ENCODE data around the gene ELK4.
A peak's percentile ranks its signal among the peaks of the same experiment; 100 is the strongest.

Gene ELK4, protein sequence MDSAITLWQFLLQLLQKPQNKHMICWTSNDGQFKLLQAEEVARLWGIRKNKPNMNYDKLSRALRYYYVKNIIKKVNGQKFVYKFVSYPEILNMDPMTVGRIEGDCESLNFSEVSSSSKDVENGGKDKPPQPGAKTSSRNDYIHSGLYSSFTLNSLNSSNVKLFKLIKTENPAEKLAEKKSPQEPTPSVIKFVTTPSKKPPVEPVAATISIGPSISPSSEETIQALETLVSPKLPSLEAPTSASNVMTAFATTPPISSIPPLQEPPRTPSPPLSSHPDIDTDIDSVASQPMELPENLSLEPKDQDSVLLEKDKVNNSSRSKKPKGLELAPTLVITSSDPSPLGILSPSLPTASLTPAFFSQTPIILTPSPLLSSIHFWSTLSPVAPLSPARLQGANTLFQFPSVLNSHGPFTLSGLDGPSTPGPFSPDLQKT

DNA sequence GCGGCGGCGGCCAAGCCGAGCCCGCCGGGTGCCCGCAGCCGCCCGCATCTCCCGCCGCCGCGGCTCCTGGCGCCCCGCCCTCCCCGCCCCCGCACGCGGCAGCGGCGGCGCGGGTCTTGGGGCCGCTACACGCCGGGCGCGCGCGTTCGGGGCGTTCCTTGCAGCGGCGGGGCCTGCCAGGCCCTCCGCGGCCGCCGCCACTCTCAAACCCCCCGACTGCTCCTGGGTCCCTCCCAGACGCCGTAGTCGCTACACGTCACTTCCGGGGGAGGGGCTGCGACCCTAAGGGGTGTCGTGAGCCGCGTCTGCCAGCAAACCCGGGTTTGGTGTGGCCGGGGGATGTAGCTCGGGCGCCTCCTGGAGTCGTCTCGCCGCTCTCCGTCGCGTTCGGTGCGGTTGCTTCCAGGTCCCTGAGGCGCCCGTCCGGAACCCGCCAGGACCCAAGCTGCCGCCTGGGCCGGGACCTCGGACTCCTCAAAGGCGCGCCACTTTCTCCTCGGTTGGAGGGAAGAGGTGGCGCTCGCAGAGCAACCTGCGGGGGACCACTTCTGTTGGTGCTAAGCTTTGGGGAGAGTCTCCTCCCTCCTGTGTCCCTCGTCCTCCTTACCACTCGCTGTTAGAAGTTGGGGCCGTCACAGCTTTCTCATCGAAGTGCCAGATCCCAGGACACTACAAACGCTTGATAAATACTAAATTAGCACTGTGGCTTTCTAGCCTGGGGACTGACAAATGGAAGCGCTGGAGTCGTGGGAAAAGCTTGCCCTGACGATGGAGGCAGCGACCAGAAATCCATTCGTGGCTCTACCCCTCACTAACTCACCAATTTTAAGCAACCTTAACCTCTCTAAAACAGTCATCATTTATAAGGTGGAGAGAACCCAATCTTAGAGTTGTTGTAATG is at the start of gene ELK4:
Gene ELK4, minus strand, starts transcription at position 244 of the 901 bp plus-strand sequence. CDS start 8,129 bp downstream, outside the sequence.
- DNase-seq = peak; percentile 100

DNA sequence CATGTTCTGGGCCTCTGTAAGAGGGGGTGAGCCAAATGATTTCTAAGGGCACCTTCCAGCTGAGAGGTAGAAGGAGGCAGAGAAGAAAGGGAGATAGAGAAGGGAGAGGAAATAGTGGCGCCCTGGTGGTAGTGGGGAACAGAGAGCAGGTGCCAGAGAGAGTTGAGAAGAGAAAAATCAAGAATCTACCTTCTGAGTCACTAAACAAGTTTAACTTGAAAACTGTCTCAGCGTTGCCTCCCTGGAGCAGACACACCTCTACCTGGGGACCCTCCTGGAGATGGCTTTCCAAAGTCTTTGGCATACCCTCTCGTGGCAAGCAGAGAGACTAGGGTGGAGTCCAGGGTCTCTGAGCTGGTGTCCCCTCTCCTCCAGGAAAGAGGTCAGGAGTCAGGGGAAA is 49.6 kb upstream of the ELK4 start:
- no peak for DNase-seq

DNA sequence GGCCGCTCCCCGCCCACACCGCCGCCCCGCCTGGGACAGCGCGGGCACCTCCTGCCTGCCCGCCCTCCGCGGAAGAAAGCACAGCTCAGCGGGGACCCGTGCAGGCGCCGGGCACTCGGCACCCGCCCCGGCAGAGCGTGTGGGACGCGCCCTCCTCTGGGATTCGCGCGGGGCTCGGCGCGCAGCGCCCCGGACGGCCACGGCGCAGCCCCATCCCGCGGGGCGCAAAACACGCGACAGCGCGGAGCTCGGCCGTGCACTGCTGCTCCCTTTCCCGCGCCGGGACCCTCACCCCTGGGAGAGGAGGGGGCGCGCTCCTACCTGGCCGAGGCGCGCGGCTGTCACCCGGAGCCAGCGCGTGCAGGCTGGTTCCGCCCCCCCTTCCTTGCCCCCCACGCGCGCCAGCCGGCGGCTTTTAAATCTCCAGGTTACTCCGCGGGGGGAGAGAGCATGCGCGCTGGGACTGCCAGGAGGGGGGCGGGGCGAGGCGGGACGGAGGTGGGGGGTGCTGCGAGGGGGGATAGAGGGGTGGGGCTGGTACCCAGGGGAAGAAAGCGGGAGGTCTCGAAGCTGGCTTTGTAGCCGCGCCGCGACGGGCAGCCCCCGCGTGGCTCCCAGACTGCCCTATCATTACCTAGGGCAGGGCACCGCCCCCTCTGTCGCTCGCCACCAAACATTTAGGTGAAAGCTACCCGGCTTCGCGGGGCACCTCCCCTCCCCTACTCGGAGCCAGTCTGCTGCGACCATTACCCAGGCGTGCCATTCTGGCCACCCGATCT is 48.5 kb upstream of the ELK4 start, which contains the start of gene SLC45A3:
Gene SLC45A3, minus strand, starts transcription at position 437 of the 779 bp plus-strand sequence. CDS start 15,853 bp downstream, outside the sequence.
- peak; percentile 56 to 57 for DNase-seq

DNA sequence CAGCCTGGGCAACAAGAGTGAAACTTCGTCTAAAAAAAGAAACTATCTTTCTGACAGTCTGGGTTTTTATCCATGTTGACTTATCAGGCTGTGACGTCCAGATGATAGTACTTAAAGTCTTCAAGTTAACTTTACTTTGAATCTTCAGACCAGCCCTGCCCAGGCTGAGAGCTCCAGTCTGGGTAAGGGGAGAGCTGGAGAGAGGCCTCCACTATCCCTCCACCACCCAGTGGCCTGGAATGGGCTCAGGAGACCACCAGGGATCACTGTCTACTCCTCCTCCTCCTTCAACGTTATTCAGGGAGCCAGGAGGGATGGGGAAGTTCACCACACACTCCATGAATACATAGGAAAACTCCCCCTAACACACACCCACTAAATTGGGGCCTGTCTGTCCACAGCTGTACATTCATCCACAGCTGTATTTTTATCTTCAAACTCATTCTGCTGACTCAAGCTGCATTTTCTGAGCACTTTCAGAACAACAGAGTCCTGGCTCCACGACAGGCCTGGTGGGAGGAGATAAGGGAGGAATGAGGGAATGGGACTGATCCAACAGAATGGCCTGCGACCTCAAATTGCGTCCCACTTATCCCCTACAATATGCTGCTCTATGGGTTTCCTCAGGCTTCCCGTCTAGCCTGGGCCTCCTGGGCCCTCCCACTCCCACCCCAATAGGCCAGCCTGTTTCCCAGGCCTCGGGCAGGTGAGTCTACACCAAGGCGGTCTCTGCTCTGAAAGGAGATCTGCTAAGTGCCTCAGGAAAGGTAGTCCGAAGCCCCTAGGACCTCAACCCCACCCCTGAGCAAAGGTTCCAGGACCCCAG is 46.7 kb upstream of the ELK4 start:
- no peak for DNase-seq

DNA sequence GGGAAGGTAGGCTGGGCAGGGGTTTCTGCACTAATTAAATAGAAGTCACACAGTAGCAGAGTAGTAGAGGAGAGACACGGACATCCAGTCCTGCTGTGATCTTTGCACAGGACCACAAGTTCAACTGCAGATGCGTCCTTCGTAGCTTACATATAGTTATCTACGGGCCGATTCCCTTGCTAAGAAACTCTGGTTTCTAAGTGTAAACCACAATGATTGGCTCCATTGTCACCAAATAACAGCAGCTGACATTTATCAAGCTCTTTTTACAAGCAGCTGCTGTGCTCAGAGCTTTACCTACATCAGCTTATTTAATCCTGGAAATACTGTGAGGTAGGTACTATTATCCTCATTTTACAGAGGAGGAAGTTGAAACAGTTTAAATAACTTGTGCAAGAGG is 45.4 kb upstream of the ELK4 start:
- DNase-seq = no peak

DNA sequence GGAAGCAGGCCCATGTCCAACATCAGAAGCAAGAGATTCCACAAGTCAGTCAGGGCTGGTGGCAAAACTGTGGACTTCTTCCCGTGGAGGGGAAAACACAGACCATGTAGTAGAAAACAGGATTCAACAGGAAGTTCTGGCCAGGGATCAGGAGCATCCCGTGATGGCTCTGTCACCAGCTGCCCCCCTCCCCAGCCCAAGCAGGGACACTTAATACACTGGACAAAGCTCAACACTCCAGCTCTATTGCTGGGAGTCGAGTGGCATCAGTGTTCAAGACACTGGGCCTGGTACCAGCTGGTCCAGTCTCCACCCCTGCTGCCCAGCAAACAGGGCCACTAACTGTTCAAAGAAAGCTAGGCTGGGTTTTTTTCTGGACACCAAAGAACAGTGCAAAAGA is 44.8 kb upstream of the ELK4 start:
- DNase-seq = no peak

DNA sequence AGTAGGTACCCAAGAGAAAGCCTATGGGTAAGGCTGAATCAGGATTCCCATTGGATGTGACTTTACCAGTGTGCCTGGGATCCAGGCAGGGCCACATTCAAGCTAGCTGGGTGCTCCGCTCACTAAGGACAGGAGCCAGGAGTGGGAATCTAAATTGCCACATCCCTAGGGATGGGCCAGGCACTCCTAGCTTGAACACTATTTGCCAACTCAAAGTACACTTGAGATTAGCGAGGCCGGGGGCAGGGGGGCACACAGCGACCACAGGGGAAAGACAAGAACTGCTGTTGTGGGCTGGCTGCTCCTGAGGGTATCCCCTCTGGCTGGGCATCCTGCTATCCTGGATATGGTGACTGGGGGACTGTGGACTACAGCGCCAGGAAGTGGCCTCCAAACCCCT is 44.2 kb upstream of the ELK4 start:
- no peak for DNase-seq

DNA sequence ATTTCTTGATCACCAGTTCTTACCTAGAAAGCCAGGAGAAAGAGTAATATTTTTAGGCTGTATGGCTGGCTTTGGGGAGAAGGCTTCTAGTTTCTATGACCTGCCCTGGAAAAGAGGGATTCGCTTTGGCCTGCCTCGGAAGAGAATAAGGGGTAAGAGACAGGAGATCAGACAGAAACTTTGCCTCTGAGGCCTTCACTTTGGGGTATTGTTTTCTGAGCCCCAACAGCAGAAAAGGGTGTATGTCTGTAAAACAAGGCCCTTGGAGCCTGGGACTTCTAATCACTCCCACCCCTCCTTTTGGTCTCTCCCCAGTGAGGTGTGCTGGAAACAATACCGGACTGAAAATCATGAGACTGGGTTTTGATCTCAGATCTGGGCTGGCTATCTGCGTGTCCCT is 43.4 kb upstream of the ELK4 start:
- no peak for DNase-seq

DNA sequence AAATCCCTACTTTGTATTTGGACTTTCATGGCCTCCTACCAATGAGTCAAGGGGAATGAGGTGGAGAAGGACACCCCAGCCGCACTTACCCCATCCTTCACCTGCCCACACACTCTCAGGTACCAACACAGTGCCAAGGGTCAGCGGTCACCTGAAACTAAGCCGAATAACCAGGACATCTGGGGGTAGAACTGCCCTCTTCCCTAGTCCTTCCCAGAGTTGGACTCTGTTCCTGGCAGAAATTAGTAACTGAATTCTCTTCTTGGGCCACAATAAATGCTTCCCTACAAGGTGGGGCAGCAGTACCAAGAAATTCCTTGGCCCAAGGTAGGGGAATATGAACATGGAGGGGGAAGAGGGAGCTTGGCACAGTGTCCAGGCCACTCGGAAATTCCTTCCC is 41.2 kb upstream of the ELK4 start:
- no peak for DNase-seq

DNA sequence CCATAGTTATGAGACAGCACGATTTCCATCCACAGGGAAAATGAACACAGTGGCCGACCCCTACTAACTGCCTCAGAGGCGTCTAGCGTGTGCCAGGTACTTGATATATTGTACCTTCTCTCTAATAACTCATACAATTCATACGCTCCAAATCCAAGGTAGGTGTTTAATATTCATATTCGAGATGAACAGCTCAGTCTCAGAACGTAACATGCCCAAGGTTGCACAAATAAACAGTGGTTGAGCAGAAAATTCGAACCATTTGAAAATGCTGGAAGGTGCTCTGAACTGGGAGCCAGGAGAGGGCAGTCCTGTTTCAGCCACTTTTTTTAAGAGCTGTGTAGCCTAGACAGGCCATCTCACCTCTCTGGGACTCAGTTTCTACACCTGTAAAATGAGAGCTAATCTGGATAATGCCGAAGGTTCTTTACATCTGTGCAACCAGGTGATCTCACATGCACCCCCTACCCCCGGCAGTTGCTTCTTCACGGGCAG is 40.6 kb upstream of the ELK4 start:
- DNase-seq = no peak

DNA sequence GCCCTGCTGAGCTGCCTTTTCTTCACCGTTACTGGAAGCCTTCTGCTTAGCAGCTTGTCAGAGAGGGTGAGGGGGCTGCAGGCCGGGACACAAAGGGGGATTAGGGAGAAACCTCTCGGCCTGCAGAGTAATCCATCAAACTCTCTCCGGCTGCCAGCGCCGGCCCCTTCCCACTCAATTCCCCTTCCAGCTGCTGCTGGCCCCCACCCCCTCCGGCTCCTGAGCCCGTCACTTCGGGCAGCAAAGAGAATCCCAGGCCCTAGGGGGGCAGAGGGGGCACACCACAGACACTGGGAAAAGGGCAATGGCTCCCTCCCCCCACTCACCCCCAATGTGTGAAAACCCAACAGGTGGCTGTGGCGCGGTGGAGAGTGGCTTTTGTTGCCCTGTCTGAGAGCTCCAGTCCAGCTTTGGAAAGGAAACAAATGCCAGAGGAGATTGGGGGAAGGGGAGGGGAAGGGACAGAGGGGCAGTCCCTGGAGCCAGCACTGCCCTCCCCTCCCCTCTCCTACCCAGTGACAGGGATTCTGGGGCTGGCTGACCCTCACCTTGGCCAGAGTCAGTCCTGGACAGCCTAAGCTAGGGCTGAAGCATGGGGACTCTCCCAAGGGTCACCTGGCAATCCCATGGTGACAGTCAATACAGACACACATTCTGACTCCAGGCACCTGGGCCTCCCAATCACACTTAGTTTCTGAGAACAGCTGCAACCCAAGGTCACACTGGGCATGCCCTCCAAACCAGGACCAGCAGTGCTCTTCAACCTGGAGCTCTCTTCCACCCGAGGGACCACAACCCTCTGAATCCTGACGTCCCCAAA is 39.0 kb upstream of the ELK4 start:
- no peak for DNase-seq

DNA sequence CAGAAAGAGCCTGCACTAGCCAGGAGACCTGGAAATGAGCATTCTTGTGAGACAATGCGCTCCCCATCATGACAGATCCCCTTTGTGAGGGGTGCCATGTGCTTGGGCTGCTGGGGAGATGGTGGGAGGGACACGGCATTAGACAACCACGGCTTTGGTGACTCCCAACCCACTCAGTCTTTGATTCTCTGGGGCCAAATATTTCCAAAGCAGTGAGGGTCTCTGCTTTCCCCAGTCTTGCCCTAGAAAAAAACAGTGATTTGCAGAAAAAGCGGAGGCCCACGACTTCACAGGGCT is 38.3 kb upstream of the ELK4 start:
- DNase-seq = no peak

DNA sequence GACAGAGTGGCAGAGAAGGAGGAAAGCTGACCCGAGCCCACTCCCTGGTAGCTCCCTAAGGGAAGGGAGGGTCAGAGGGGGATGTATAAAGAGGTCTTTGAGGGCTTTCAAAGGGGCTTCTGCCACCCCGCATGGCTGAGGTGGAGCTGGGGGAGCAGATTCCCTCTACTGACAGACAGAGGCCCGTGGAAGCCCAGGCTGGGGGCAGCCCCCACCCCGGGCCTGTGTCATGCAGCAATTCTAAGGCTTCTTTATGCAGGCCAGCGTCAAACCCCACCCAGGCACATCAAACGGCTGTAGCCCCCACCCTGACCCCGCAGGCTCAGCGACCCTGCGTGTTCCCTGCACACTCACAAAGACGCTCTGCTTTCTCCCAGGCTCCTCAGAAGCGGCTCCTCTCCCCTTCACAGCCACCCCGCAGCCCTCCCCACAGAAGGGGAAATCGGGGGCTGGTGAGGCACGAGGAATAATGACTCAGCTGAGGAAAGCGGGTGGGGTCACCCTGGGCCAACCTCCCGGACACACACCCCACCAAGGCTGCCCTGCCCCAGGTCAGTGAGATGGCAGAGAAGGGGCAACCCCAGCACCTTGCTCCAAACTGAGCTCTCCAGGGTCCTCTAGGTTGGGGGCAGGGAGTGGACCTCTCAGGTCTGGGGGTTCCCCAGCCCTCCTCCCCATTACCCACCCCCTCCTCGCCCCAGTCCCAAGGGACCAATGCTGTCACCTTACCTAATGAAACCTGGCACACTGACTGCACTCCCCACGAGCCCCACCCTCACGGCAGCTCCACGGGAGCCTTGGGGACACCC is 37.7 kb upstream of the ELK4 start:
- no peak for DNase-seq

DNA sequence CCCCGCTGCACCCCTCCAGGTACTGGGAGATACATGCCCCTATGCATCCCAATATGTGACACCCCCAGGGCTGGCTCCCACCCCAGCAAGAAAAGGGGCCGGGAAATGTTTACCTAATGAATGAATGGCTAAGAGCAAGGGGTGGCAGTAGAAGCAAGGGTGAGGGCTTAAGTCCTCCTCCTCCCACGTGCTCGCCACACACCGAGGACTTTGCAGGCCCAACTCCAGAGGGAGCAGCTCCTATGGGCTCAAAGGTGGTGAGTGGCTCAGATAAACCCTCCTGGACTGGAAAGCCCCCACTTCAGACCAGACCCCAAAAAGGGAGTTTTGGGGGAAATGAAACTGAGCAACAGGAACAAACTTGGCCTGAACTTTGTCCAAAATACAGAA is 37.1 kb upstream of the ELK4 start:
- no peak for DNase-seq

DNA sequence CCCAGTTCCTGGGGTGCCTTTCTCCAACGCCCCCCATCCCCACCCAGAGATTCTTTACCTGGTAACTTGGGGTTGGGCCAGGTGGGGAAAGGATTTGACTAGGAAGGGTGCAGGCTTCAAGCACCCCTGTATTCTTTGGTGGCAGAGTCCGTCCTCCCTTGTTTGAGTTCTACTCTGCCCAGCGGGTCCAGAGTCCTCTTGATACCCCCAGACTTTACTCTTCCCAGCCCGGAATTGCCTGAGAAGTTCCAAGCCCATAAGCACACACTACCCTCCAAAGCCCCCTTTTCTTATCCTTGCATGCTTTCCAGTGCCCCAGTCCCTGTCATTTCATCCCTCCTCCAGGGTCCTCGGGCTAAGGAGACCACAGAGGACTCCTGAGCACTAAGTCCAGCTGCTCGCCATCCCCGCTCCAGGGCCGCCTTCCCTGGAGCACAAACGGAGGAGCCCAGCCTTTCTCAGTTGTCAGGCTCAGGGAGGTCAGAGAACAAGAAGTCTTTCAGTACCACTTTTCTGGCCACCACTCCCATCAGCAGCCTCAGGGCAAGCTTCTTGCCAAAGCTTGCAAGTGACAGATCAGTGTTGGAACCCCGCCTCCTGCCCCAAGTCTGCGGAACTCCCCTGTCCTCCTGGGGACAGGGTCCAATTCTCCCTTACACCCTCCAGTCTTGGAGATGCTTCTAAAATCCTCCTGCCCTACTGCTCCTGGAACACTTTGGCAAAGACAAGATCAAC is 36.3 kb upstream of the ELK4 start:
- DNase-seq = no peak

DNA sequence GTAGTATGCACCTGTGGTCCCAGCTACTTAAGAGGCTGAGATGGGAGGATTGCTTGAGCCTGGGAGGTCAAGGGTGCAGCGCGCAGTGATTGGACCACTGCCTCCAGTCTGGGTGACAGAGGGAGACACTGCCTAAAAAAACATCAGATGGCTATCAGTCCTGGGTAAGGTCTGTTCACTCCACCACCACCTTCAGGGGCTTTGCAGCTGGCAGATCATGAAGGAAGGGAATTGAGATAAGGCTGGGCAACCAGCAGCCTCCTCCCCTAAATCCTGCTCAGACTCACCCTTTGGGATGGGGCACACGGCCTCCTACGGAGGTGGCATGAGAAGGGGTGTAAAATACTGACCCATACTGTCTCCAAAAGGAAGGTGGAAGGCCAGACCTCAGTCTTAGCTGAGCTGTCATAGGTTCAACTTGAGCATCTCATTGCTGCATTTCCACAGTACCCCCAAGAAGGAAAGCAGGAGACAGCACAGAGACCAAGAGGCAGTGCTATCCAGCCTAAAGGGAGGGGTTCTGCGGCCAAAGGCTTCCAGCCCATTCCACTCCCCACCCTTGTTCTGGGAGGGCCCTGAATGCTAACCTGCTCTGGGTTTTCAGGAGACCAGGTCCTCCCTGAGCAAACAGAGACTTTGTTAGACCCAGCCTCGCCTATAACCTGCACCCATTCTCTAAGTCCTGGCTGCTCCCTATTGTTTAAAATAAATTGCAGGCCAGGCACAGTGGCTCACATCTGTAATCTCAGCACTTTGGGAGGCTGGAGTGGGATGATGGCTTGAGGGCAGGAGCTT is 34.8 kb upstream of the ELK4 start:
- no peak for DNase-seq

DNA sequence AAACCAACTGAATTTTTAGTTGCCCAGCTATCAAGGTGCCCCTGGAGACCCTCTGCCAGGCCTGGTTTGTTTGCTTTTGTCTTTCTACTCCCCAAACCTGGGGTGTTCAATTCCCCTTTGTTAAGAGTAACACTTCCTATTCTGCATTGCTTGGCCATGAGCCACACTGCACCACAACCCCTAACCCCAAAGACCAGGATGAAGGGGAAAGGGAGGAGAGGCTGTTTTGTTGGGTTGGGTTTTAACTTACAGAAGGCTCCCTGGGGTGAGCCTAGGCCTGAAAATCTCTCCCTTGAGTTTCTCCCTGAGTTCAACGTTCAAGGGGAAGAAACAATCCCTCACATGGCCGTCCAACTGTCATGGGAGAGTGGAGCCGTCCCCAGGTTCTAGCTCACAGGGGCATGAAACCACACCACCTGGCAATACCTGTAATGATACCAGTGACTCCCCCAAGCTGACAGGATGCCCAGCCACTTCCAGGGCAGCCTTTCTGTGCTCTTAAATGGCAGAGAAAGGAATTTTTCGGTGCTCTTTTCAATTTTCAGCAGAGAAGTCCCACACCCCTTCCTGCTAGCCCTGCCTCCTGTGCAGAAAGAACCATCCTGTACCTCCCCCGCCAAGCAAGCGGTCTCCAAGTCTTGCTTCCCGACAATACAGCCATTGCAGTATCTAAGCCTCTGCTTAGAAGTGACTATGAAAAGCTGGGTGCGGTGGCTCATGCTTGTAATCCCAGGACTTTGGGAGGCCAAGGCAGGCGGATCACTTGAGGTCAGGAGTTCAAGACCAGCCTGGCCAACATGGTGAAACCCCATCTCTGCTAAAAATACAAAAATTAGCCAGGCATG is 33.6 kb upstream of the ELK4 start:
- DNase-seq = no peak

Data from stimulated activated CD4-positive, alpha-beta T cell treated with anti-CD3 and anti-CD28 coated beads, Interleukin-2, amount 100 ng/mL, for 24 hours (primary cell).